Right renal pelvis (tissue), 4 donors: ENCODE data around the gene PLXND1. TPM values are rescaled to one million over a fixed set of nuclear protein-coding genes. Genes with fewer than 3 reads are reported as not detected.

ENCODE experiments used
- DNase-seq, 4 donors: peaks; one replicate each; pipeline ENCODE4 v3.0.0-alpha.2; 2013; ENCODE audit warnings: low read depth in 4 of 4, low spot score in 3 of 4, missing footprints in 1 of 4
- polyA plus RNA-seq, 4 donors: library from polyadenylated mRNA; unstranded; fragments of 120-200 nt; gene quantifications; one replicate each; pipeline ENCODE4 v1.2.1, GENCODE V29; 2013; ENCODE audit not compliant: insufficient read length in 4 of 4

PLXND1 gene
- polyA plus RNA-seq, 4 donors = 119 to 164 (median 138) TPM

- no peak for DNase-seq
Measured at GRCh38 chr3:129629011-129629410, 22.5 kb upstream of the PLXND1 start.

- no peak for DNase-seq
Measured at GRCh38 chr3:129628169-129628522, 21.7 kb upstream of the PLXND1 start.

- DNase-seq = no peak
Measured at GRCh38 chr3:129627350-129628168, 21.1 kb upstream of the PLXND1 start.

GRCh38 chr3:129626744-129627349 lies 20.4 kb upstream of the PLXND1 start:
- no peak for DNase-seq

- no peak for DNase-seq
Measured at GRCh38 chr3:129625072-129625874, 18.8 kb upstream of the PLXND1 start.

GRCh38 chr3:129624347-129625071 lies 18.0 kb upstream of the PLXND1 start:
- DNase-seq = no peak

- no peak for DNase-seq
Measured at GRCh38 chr3:129623447-129624118, 17.1 kb upstream of the PLXND1 start.

- DNase-seq = no peak
Measured at GRCh38 chr3:129622933-129623332, 16.5 kb upstream of the PLXND1 start.

- DNase-seq = no peak
Measured at GRCh38 chr3:129622226-129622874, 15.9 kb upstream of the PLXND1 start.

- DNase-seq = no peak
Measured at GRCh38 chr3:129621626-129622225, 15.2 kb upstream of the PLXND1 start.

- no peak for DNase-seq
Measured at GRCh38 chr3:129620828-129621559, 14.5 kb upstream of the PLXND1 start.

GRCh38 chr3:129619726-129620162 lies 13.3 kb upstream of the PLXND1 start:
- no peak for DNase-seq

- no peak for DNase-seq
Measured at GRCh38 chr3:129618901-129619671, 12.6 kb upstream of the PLXND1 start.

GRCh38 chr3:129618186-129618820 lies 11.8 kb upstream of the PLXND1 start:
- no peak for DNase-seq

- no peak for DNase-seq
Measured at GRCh38 chr3:129617381-129618185, 11.1 kb upstream of the PLXND1 start.

- no peak for DNase-seq
Measured at GRCh38 chr3:129616713-129617112, 10.2 kb upstream of the PLXND1 start.

GRCh38 chr3:129616291-129616690 lies 9.8 kb upstream of the PLXND1 start:
- DNase-seq = no peak
